ENCODE measurements around the gene PPP6R2.

Gene PPP6R2

DNA sequence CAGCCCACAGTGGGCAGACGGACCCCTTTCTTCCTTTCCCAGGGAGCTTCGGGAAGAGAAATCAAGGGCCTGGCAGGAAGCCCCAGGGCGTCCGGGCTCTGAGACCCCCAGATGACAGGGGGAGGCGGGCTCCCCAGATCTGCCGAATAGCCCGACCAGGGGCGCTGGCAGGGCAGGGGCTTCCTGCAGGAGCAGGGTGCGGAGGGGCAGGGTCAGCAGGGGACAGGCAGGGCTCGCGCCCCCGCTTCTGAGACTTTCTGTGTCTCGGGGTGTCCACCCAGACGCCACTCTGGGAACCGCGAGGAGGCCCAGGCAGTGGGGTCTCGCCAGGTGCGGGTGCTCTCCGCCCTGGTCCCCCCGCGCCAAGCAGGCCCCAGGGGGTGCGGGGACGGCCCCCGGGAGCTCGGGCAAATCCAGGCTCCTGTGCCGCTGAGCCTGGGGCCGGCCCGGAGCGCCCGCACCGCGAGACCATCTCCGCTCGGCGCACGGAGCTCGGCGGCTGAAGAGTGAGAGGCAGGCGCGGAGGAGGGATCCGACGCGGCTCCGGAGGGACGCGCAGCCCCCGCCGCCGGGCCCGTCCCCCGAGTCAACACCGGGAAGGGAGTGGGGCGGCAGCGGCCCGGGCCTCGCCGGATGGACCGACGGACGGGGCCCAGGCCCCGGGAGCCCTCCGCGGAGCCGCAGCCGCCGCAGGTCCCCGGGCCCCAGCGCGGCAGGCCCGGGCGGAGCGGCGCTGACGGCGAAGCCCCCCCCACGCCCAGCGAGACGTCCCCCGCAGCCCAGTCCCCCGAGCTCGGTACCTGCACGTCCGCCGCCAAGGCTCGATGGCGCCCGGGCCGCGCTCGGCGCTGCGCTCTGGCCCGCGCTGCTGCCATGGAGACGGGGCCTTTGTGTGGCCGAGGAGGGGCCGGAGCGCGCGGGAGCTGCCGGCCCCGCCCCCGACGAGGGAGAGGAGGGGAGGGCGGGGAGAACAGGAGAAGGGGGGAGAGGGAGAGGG, 36.1 kb upstream of the PPP6R2 start, which contains the start of gene PLXNB2:
PLXNB2 (minus strand) TSS at position 894 of the 997 bp plus-strand sequence. CDS start 17,062 bp downstream, outside the sequence.
- DNase-seq, result peak; percentile 37

DNA sequence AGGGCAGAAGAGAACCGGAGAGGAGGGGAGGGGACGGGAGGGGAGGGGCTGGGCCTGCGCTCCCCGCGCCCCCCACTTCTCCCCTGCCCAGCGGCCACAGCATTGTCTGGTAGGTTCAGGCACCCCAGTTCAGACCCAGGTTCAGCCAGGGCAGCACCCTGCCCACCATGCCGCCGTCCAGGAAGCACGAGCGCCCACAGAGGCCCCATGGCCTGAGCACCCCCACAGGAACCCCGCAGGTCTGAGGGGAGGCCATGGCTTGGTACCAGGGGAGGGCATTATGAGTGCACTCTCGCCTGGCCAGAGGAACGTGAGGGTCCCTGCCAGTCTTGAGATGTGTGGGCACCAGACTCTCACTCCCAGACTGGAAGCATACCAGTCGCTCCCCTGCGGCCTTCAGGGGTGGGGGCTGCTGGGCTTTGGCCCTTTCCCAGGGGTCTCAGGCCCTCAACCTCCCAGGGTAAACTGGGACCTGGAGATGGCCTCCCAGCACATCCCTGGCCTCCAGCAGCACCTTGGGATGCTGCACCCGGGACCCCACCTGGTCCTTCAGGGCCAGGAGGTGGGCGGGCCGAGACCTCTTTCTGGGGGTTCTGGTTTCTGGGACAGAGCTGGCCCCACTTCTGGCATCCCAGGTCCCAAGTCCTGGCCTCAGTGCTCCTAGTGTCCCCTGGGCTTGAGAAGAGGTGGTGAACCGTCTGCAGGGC, 35.1 kb upstream of the PPP6R2 start:
- no peak for DNase-seq

DNA sequence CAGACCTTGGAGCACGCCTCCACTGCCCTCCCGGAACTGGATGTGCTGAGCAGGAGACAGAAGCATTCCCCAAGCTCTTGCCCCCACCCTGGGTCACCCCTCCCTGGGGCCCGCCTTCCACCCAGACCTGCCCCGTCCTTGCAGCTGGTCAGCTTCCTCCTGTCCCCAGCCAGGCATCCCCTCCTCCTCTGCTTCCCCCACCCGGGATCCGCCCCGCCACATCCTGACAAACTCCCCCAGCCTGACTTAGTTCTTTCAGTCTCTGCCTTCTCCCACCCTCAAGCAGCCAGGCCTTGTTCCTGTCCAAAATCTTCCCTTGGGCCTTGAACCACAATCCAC, 34.6 kb upstream of the PPP6R2 start:
- no peak for DNase-seq

DNA sequence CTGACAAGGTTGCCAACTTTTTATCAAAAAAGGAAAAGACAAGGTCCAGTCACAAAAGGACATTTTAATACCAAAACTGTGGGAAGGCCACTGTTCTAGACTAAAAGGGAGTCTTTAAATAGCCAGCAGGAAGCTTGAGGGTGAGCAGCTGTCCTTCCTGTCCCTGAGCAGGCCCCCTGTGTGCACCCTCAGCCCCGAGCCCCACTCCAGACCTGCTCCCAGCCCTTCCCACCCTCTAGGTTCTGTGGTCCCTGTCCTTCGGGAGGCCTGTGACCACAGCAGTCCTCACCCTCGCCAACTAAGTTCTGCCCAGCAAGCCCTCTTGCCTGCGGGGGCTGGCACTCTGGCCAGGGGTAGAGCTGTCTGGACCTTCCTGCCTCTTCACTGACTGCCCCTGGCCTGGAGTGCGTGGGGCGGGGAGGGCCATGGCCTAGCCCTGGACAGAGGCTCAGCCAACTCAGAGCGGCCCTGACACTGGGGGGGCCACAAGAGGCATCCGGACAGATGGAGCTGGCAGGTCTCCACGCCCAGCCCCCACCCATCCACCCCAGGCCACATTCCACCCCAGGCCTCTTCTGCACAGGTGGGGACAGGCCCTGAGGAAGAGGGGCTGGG, 34.0 kb upstream of the PPP6R2 start:
- DNase-seq, result no peak

DNA sequence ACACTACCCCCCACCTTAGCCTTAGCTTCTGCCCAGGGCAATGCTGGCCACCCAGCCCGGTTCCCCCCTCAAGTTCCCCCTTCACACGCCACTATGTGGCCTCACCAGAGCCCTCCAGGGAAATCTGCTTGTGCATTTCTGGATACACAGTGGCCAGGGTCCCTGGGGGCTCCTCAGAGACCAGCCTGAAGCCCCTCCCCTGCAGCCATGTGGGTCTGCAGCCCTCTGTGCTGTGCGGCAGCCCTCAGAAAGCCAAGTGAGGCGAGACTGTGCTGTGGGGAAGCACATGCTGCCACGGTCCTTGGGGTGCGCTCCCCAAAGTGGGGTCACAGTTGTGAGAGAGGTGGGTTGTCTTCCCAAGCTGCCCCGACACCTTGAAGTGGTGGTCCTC, 33.5 kb upstream of the PPP6R2 start:
- no peak for DNase-seq

DNA sequence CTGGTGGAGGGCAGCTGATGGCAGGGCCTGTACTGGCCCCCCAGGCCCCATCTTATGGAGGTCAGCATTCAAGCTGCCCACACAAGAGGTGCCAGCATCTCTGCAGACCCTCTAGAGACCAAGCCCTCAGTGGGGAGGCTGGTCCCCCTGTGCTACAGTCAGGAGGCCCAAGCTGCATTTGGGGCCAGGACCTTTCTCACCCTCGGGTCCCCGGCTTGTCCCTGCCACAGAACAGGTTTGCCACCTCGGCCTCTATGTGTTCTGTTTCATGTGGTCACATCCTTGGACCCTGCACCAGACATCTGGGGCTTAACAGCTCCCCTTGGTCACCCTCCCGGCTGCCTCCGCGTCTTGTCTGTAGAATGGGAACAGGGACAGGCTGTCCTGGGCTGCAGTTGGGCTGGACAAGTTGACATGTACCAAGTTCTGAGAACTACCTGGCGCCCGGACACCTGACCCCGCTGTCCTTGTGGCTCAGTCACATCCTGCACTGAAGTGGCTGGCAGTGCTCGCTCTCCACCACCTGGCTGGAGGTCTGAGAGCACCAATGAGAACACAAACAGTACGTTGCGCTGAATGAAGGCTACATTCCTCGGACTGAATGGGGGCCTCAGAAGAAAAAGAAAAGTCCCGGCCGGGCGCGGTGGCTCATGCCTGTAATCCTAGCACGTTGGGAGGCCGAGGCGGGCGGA, 33.0 kb upstream of the PPP6R2 start:
- DNase-seq, result no peak

DNA sequence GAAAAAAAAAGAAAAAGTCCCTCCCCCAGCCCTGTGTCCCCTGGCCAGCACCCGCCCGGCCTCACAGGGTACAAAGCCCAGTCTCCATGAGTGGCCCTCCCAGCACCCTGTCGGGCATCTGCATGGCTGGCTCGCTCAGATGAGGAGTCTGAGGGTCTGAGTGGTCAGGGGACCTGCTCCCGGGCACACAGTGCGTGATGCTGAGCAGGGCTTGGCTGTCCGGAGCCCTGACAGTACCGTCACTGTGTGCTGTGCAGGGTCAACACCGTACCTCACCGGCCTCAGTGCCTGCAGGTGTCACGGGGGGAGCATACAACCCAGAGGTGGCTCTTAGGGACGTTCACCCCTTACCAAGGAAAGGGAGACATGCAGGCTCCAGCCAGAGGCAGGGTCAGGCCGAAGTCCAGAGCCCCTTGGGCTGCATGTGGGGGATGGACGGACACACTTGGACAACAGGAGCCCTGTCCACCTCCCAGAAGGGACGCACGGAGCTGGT, 32.1 kb upstream of the PPP6R2 start:
- no peak for DNase-seq

DNA sequence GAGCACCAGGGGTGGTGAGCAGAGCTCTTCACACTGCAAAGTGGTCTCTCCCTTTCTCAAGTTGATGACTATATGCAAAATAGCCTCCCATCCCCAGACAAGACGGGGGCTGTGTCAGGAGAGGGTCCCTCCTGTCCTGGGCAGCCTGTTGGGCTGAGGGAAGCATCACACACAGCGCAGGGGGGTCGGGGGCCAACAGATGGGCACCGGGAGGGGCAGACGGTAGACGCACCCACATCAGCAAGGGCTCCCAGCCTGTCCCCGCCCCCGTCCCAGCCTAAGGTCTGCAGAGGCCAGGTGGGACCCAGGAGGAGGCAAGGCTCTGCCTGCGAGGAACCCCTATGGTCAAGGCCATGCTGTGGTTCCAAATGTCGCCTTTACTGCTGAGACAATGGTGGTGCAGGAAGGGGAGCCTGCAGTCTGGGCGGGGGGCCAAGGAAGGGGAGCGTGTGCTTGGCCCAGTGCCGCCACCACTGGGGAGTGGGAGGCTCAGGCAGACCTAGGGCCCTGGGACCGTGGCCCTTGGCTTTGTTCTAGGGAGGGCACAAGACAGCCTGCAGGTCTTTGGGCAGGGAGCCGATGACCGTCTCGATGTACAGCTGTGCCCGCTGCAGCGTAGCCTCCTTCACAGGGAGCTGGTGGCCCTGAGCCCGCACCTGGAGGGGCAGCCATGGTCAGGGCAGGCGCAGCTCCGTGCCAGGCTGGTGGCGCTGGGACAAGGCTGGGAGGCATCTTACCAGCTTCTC, 31.3 kb upstream of the PPP6R2 start:
- no peak for DNase-seq

DNA sequence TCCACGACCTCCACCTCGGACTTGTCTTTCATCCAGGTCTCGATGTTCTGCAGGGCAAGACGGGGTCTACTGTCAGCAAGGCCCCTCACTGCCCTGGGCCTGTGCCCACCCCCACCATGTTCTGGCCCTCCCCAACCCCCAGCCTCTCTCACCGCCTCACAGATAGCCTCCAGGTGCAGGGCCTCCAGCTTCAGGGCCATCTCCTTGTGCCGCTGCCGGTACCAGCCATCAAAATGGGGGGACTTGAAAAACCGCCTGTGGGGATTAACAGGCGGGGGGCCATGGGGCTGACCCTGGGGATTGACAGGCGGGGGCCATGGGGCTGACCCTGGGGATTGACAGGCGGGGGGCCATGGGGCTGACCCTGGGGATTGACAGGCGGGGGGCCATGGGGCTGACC, 30.8 kb upstream of the PPP6R2 start:
- DNase-seq, result no peak

DNA sequence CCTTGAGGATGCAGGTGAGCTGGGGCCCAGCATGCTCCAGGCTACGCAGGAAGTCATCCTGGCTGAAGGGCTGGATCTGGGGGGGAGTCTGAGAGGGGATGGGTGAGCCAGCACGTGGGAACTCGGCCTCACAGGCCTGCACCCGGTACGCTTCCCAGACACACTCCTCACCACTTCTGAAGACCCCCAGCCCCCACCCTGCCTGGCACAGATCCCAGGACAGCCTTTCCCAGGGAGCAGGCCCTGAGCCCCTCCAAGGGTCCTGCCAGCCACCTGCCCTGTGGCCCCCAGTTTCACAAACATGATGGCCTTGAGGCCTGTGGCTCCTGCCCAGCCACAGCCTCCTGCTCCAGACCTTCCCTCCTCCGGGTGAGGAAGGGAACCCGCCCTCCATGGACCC, 30.1 kb upstream of the PPP6R2 start:
- DNase-seq, result no peak

DNA sequence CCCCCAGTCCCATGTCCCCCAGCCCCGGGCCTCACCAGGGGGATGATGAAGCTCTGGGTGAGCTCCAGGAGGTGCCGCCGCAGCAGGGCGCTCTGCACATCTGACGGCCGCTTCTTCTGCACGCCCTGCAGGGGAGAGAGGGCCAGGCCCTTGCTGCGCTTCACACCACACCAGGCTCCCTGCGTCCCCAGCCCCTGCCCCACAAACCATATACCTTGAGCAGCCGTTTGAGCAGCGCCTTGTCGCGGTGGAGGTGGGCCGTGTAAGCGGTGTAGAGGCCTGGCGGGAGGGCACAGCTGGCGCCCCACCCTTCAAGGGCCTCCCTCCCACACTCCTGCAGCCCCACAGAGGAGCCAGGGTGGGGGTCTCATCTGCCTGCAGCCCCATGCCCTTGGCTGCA, 29.5 kb upstream of the PPP6R2 start:
- DNase-seq, result no peak

DNA sequence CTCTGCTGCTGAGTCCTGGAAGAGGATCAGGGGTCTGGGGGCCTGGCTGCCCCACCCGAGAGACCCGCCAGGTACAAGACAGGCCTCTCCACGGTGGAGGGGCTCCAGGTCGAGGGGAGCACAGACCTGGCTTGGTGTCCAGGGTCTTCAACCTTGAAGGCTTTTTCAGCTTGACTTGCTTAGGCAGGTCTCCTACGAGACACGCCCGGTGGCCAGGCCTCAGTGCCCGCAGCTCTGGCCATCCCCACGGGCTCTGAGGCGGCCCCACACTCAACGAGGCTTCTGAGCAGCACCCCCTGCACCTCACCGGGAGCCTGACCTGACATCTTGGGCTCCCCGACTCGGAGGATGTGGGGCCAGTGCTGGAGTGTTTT, 29.1 kb upstream of the PPP6R2 start:
- no peak for DNase-seq

DNA sequence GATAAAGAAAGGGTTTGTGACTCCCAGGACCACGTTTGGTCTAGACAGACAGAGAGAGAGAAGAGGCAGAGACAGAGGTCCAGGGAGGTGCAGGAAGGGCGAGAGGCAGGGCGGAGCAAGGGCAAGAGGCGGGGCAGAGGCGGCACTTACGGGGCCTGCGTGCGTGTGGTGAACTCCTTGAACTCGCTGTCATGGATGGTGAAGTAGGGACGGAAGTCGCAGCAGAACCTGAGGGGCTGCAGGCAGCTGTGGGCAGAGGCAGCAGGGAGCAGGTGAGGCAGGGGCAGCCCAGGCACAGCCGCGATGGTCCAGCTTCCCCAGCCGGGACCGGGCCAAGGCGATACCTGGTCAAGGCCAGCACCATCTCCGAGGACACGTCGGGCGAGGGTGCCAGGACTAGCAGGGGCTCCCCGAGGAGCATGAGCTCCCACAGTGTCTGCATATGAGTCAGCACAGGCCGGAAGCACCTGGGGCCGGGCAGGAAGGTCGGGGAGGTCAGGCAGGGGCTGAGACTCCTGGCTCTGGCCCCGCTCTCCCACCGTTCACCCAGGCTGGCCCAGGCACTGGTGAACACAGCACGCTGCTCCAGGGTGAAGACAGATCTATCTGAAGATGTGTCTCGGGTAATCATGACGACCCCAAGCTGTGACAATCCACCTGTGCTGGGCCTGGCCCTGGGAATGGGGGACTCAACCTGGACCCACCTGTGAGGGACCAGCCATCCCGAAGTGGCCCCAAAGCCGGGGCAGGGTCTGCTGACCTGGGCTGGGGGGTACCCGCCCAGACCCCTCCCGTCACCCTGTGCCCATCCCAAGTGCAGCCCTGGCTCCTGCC, 28.5 kb upstream of the PPP6R2 start:
- peak; percentile 76 for DNase-seq

DNA sequence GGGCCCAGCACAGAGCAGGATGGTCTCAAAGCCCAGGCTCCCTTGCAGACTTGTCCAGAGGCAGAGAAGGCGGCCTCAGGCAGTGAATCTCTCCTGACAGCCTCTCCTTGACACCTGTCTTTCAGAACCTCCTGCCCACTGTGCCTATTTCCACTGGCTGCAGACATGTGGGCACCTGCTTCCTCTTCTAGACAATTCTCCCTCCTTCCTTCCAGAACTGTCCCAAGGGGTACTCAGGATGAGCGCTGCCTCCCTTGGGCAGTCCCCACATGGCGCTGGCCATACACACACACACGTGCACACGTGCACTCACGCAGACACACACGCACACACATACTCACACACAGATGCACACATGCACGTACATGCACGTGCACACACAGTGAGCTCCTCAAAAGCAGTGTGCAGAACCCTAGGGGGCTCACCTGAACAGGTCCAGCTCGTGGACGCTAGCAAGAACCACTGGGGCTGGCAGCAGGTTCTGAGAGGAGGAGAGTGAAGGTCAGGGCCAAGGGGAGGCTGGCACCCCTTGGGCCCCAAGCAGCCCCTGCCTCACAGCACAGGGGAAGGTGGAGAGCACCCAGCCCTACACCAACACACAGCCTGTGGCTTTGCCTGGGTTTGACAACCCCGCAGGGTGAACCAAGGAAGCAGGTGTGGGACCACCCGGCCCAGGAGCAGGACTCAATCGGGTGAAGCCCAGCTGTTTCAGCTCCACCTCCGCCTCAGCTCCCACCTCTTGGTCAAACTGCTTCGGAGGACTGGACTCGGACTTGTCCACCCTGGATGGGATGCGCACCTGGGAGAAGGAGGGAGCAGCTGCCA, 27.6 kb upstream of the PPP6R2 start:
- no peak for DNase-seq

DNA sequence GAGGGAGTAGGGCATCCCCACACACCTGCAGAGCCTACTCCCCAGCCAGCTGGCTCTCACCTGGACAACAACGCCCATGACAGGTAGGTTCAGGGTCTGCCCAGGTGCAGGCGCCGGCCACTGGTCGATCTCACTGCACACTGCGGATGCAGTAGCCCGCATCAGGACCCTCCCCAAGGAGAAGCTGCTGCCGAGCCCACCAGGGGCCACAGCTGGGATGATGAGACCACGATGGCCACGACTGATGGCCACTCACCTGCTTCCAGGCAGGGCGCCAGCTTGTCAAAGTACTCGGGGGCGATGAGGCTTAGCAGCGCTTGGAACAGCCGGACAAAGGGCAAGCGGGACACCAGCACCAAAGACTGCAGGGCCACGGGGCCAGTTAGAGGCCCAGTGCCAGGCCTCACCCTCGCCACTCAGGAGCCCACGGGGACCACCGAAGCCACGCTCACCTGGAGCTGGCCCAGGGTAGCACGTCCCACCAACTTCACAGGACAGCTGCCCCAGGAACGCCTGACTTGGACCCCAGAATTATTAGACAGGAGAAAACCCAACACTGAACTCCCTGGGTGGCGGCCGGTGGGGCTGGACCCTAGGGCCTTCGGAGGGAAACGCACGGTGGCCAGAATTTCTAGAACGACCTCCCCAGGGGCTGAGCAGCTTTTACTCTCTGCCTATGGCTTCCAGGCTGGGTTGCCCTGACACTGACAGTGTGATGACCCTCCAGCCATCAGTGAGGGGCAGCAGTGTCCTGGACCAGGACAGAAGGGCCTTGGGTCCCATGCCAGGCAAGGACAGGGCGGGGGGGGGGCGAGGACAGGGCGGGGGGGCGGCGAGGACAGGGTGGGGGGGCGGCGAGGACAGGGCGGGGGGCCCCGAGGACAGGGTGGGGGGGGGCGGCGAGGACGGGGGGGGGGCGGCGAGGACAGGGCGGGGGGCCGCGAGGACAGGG, 26.7 kb upstream of the PPP6R2 start:
- DNase-seq, result no peak

DNA sequence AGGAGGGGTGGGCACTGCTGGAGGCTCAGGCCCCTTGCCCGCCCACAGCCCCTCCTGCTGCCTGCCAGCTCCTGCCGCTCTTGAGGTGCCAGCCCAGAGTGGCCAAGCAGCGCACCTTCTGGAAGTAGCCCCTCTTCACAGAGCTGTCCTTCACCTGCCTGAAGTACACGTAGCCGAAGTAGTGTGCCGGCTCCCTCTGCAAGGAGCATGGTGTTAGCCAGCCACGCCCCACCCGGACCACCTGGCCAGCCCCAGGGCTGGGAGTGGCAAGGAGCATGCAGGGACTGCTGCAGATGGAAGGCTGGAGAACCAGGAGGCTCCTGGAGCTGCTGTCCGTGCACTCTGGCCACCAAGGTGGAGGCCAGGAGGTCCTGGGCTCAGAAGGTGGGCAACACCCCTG, 25.9 kb upstream of the PPP6R2 start:
- DNase-seq, result no peak

DNA sequence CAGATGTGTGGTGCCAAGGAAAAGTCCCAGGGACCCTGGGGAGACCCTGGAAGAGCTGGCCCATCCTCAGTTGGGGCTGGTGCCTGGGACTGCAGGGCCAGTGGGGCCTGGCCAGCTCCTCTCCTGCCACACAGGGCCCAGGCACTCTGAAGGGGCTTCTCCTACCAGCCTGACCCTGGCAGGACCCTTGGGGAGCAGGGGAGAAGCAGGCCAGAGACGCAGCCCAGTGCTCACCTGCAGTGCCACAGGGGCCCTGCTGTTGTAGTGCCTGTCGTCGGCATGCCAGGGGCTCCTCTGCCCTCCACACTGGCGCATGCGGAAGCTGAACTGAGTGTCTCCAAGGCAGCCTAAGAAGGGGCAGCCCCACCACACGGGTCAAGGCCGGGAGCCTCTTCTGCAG, 25.5 kb upstream of the PPP6R2 start:
- DNase-seq, result no peak

DNA sequence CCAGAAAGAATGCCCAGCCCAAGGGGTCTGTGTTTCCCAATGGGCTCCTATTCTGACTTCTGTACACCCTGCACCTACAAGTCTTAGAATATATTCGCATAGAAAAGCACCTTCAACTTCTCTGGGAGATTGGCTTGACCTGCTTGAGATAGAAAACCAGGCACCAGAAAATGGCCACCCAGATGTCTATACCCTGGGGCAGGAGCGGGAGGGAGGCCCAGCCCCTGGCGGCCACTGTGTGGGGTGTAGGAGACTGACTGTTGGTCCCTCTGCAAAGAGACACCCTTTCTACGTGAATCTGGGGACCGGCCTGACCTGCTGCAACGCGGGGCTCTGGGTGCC, 24.8 kb upstream of the PPP6R2 start:
- no peak for DNase-seq

DNA sequence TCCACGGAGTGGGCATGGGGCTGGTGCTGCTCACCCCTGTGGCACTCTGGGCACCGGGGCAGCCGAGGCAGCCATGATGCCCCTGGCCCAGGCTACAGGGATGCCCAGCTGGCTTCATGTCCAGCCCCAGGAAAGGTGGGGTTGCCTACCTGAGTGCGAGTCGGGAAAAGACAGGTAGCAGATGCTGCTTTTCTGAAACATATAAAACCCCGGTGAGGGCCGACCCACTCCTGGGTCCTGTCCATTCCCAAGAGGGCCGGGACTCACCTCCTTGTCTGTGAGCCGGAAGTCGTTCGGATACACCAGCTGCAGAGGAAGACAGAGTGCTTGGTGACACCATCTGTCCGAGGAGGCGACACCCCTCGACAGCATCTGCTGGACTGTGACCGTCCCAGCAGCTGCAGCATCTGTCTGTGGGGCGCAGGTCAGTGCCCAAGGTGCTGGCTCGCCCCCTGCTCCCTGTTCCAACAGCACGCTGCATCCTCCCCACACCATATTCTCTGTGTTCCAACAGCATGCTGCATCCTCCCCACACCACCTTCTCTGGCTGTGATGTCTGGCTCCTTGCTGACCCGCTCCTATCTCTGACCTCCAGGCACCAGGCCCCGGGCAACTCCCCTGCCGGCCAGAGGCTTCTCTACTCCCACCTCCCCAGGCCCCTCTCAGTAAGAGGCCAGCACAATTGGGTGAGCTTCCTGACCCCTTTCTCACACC, 24.3 kb upstream of the PPP6R2 start:
- no peak for DNase-seq

All from CD4-positive, alpha-beta T cell treated with Interleukin-21 for 1 hour (primary cell).